HCT116 (cell line): ENCODE results near the gene DLST. TPM values are rescaled to one million over a fixed set of nuclear protein-coding genes. Genes with fewer than 3 reads are reported as not detected.

Experiments used
- ATAC-seq: fragments of 200-7000 bp; cut with Tn5 transposase; 2 replicates; pipeline ENCODE4 v1.9.1; 2020; ENCODE audit warnings: mild to moderate bottlenecking, moderate library complexity
- BruUV-seq: library from RNA; stranded (reverse); fragments of 400-500 nt; replicated peaks from 2 replicates; lab custom pipeline; 2021; lab: Mats Ljungman, UMichigan
- CTCF ChIA-PET: fragments of 300-600 bp; sonication (Branson Sonifier 250); formaldehyde crosslinking; loops from one replicate; lab custom pipeline; 2021; ENCODE audit warnings: antibody characterized with exemption; lab: Charles Lee
- POLR2A ChIA-PET: fragments of 300-600, 350-600 bp; sonication (Branson Sonifier 250); formaldehyde crosslinking; loops from one replicate; lab custom pipeline; 2021; ENCODE audit warnings: antibody characterized with exemption; lab: Charles Lee
- RAD21 ChIA-PET, 2 experiments: fragments of 300-600 bp; sonication (Branson Sonifier 250); formaldehyde crosslinking; loops; one replicate each; lab custom pipeline; 2023; ENCODE audit warnings: low total read pairs in 2 of 2; ENCODE audit not compliant: uncharacterized antibody in 2 of 2, unreplicated experiment in 2 of 2, low non-redundant PET in 1 of 2; lab: Charles Lee
- DNase-seq: peaks from one replicate; pipeline ENCODE4 v3.0.0-alpha.2; 2010; ENCODE audit warnings: low read depth, low spot score
- H2AFZ ChIP-seq: fragments of 200-600 bp; shearing (Covaris generic), sonication (generic); 2 replicates; pipeline ENCODE4 v1.6.1; 2017; ENCODE audit warnings: low read depth, mixed run types, mixed read lengths, antibody characterized with exemption, low read length; ENCODE audit not compliant: poor library complexity, severe bottlenecking
- H3K27ac ChIP-seq: 2 replicates; pipeline ENCODE4 v1.5.1; 2012; ENCODE audit warnings: low read depth, low read length
- H3K27me3 ChIP-seq: fragments of 200-600 bp; sonication (generic); 2 replicates; pipeline ENCODE4 v1.6.1; 2016; ENCODE audit warnings: mixed run types, low read length, mixed read lengths; ENCODE audit not compliant: insufficient read depth
- H3K36me3 ChIP-seq, 2 experiments: fragments of 200-500 bp in 1 of 2; fragments of 200-600 bp in 1 of 2; sonication (Bioruptor generic) in 1 of 2; sonication (generic) in 1 of 2; 2 replicates each; pipeline versions ENCODE4 v1.5.1 to v1.6.1; 2014 to 2016; ENCODE audit warnings: low read length in 2 of 2, inconsistent platforms in 1 of 2, mixed read lengths in 1 of 2, mixed run types in 1 of 2; ENCODE audit not compliant: insufficient read depth in 2 of 2, control insufficient read depth in 1 of 2
- H3K4me1 ChIP-seq, 2 experiments: fragments of 200-600 bp in 1 of 2; sonication (generic) in 1 of 2; 2 replicates each; pipeline versions ENCODE4 v1.5.1 to v1.6.1; 2012 to 2017; ENCODE audit warnings: low read length in 2 of 2, inconsistent platforms in 1 of 2, mild to moderate bottlenecking in 1 of 2, mixed read lengths in 1 of 2, mixed run types in 1 of 2, moderate library complexity in 1 of 2; ENCODE audit not compliant: insufficient read depth in 2 of 2, control insufficient read depth in 1 of 2
- H3K4me2 ChIP-seq: fragments of 200-600 bp; sonication (generic); 2 replicates; pipeline ENCODE4 v1.6.1; 2017; ENCODE audit warnings: mixed run types, low read length, mixed read lengths
- H3K4me3 ChIP-seq, 2 experiments: fragments of 200-600 bp in 1 of 2; sonication (generic) in 1 of 2; replicated peaks in 1 of 2; 2 replicates each; pipeline ENCODE4 v1.5.1; 2011 to 2016; ENCODE audit warnings: low read length in 2 of 2, control low read depth in 1 of 2, low read depth in 1 of 2, mild to moderate bottlenecking in 1 of 2, mixed read lengths in 1 of 2, mixed run types in 1 of 2
- H3K79me2 ChIP-seq: fragments of 200-600 bp; sonication (generic); 2 replicates; pipeline ENCODE4 v1.6.1; 2017; ENCODE audit warnings: mild to moderate bottlenecking, mixed run types, low read length, moderate library complexity, mixed read lengths; ENCODE audit not compliant: insufficient read depth
- H3K9ac ChIP-seq: fragments of 200-600 bp; sonication (generic); 2 replicates; pipeline ENCODE4 v1.6.1; 2016; ENCODE audit warnings: low read length, mixed read lengths
- H3K9me2 ChIP-seq: fragments of 200-600 bp; sonication (generic), shearing (Covaris generic); 2 replicates; pipeline ENCODE4 v1.6.1; 2017; ENCODE audit warnings: mixed run types, mild to moderate bottlenecking, moderate library complexity; ENCODE audit not compliant: insufficient read depth
- H3K9me3 ChIP-seq, 2 experiments: fragments of 200-500 bp in 1 of 2; fragments of 200-600 bp in 1 of 2; sonication (Bioruptor generic) in 1 of 2; sonication (generic) in 1 of 2; 2 replicates each; pipeline ENCODE4 v1.6.1; 2014 to 2017; ENCODE audit warnings: low read length in 2 of 2, mixed read lengths in 2 of 2, inconsistent platforms in 1 of 2, low read depth in 1 of 2, mild to moderate bottlenecking in 1 of 2, mixed run types in 1 of 2, moderate library complexity in 1 of 2; ENCODE audit not compliant: control insufficient read depth in 1 of 2, insufficient read depth in 1 of 2
- H4K20me1 ChIP-seq: fragments of 200-600 bp; sonication (generic), shearing (Covaris generic); 2 replicates; pipeline ENCODE4 v1.6.1; 2017; ENCODE audit warnings: mixed run types, mild to moderate bottlenecking, moderate library complexity; ENCODE audit not compliant: insufficient read depth
- CBX3 ChIP-seq: IDR thresholded peaks from 2 replicates; pipeline ENCODE4 v1.6.1; 2012; ENCODE audit warnings: low read depth
- CEBPB ChIP-seq: IDR thresholded peaks from 2 replicates; pipeline ENCODE4 v1.6.1; 2012; ENCODE audit warnings: low read depth
- MAX ChIP-seq: IDR thresholded peaks from 2 replicates; pipeline ENCODE4 v1.6.1; 2012
- ZNF274 ChIP-seq: fragments of 200-500 bp; sonication (Bioruptor generic); IDR thresholded peaks from 2 replicates; pipeline ENCODE4 v1.6.1; 2014; ENCODE audit warnings: mild to moderate bottlenecking, low read depth, low read length, inconsistent platforms
- intact Hi-C: fragments of 100-400 bp; cut with micrococcal nuclease; formaldehyde crosslinking; loops from 2 replicates; pipeline ENCODE4 v1.10.0; 2022
- total RNA-seq: library from RNA; stranded (reverse); gene quantifications from one replicate; pipeline ENCODE4 v1.2.1, GENCODE V29; 2021; ENCODE audit not compliant: unreplicated experiment

Gene DLST
- total RNA-seq, 1 experiment from 2014 or later = 101 TPM

- Histone ChIP-seq H3K4me1 (no peaks in the 10 kb centered on the region), H3K9me3 (no peaks in the 10 kb centered on the region), H3K9me2 (no peaks in the 10 kb centered on the region), H3K9ac (no peak overlapping the region), H3K4me3 (no peak overlapping the region), H3K36me3 (peaks cover under 1 to 4% of the 10 kb centered on the region in 2 experiments; a peak in 1 of 4 replicates), H3K27ac (no peak overlapping the region), H3K79me2 (no peaks in the 10 kb centered on the region), H3K27me3 (no peaks in the 10 kb centered on the region), H3K4me2 (no peak overlapping the region), H4K20me1 (no peaks in the 10 kb centered on the region), H2AFZ (no peak overlapping the region)
- POLR2A ChIA-PET = no interaction called here
- intact Hi-C loops = no loop called here
- CTCF ChIA-PET = interaction anchor here (2.4 kb wide), 1 partner anchor 15 kb away, joined by 9 read pairs; no protein-coding TSS in a partner anchor
- BruUV-seq = no TSS peak
- DNase-seq (no peak), ATAC-seq (no peak)
- TF ChIP-seq CEBPB = no peak
- RAD21 ChIA-PET = no interaction called here
Observed at GRCh38 chr14:74846168-74846567, 35.5 kb upstream of the DLST start.

GRCh38 chr14:74846968-74847665 lies 34.6 kb upstream of the DLST start:
- ATAC-seq = no peak
- ChIA-PET POLR2A (no interaction called here), RAD21 (no interaction called here), CTCF (interaction anchor here (2.4 kb wide), 1 partner anchor 14 kb away, joined by 9 read pairs; no protein-coding TSS in a partner anchor)
- Histone ChIP-seq H3K27me3 (no peaks in the 10 kb centered on the region), H3K4me3 (no peak overlapping the region), H3K79me2 (no peaks in the 10 kb centered on the region), H3K27ac (no peak overlapping the region), H3K4me1 (no peaks in the 10 kb centered on the region), H2AFZ (no peak overlapping the region), H3K36me3 (no peaks in the 10 kb centered on the region), H3K9ac (no peak overlapping the region), H3K9me3 (no peaks in the 10 kb centered on the region), H4K20me1 (no peaks in the 10 kb centered on the region), H3K4me2 (no peak overlapping the region), H3K9me2 (no peaks in the 10 kb centered on the region)
- BruUV-seq = no TSS peak
- TF ChIP-seq MAX (no peak), ZNF274 (no peak), CBX3 (no peak)
- intact Hi-C loops = no loop called here
- no peak for DNase-seq
